CD4-positive, alpha-beta T cell treated with Interleukin-15 for 1 hour (primary cell): ENCODE measurements around the gene RBM5.

Experiments used
- DNase-seq: peaks from one replicate; pipeline ENCODE4 v3.0.0-alpha.2; 2020

Gene RBM5

DNA sequence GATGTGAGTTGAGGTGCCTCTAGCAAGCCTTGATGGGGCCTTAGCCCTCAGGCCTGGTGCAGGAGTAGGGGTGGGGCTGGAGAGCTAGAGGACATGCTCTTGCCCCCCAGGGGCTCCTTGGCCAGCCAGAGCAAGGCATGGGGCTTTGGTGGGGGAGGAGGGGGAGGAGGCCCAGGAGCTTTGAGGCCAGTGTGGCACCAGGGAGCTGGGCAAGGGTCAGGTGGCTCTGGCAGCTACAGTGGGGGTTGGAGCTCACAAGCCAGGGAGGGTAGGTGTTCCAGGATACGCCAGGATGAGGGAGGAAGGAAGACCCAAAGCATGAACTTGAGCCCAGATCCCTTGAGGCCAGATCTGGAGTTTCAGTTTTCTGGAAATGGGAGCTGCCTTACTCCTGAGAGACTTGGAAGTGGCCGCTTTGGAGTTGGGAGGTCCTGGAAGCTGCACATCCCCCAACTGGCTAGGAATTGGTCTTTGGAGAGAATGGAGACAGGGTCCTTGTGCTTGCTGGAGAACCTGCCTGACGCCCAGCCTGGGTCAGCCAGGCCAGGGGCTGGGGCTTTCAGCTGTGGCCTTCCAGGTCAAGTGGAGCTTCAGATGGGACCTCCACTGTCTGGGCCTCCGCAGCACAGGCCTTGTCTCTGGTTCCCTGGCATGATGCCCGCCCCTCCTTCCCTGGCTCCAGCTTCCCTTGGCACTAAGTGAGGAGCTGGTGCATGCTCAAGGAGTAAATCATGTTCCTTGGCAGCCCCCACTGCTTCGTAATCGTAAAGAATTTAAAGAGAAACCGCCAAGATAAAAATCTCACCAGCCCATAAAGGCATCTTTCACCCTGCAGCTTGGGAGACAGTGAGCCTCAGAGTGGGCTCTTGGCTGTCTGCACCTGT lies 75.1 kb downstream of the RBM5 start:
- no peak for DNase-seq

GRCh38 chr3:50164481-50164880 lies 75.8 kb downstream of the RBM5 start:
- DNase-seq: no peak

GRCh38 chr3:50164984-50165909 lies 76.5 kb downstream of the RBM5 start:
- DNase-seq: no peak

DNA sequence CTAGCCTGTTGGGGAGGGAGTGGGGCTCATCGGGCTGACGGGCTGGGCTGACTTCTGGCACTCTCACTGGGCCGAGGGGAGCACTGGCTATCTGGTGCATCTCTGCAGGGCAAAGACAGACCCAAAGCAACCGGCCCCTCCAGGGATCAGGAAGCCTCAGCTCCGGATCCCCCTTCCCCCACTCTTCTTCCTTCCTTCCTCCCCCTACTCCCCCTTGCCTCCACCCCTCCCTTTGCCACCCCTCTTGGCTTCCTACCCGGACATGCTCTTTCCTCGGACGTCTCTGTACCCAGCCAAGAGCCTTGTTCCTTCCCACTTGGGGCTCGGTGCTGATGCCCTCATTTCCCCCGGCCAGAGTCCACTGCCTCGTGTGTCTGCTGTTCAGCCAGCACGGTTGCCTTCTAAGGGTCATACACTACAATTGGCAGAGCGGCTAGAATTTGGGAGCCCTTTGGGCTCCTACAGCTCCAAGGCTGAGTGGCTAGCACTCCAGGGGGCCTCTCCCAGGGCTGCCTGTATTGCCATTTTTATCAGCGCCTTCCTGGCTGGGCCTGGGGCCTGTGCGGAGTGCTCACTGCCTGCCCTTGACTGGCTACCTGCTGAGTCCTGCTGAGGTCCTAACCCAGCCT lies 77.3 kb downstream of the RBM5 start:
- DNase-seq: no peak

DNA sequence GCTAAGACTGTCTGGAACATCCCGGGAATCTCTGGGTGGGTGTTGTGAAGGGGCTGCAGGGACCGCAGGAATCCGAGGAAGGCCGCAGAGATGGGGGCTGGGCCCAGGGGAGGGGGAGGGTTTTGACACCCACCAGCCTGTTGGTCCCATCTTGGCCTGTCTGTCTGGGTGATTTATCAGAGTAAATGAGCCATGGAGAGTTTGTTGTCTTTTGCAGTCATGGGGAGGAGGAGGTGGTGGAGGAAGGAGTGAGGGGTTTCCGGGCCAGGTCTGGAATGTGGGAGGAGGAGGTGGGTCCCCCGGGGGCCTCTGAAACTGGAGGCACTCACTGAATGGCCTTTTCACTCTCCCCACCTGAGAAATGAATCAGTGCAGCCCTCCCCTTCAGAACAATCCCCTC lies 77.9 kb downstream of the RBM5 start:
- no peak for DNase-seq

DNA sequence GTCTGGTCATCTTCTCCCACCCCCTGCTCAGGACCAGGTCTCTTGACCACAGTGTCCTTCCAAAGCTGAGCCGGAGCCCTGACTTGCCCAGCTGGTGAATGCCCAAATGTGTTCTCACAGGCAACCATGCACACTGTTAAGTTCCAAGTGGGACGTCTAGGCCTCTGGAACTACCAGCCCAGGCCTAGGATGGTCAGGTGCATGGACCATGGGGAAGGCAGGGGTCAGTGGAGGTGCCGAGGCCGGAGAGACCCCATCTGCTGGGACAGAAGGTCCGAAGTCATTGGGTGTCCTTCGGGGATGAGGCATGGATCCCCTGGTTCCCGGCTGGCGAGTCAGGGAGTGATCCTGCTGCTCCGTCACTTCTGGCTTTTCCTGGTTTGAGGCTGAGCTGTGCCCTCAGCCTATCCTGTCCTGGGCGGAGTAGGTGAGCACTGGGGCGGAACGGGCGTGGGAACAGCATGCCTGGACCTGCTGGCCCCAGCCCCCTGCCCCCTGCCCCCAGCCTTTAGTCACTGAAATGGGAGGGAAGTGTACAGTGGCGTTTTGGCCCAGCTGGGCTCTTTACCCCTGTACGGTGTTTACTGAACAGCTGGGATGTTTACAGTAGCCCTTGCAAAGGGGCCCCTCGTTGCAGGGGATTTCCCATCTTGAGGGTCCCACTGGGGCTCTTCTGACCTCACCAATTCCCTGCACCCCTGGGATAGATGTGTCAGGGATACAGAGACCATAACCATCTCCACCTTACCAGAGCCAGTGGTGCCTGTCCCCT lies 78.5 kb downstream of the RBM5 start:
- DNase-seq: no peak

DNA sequence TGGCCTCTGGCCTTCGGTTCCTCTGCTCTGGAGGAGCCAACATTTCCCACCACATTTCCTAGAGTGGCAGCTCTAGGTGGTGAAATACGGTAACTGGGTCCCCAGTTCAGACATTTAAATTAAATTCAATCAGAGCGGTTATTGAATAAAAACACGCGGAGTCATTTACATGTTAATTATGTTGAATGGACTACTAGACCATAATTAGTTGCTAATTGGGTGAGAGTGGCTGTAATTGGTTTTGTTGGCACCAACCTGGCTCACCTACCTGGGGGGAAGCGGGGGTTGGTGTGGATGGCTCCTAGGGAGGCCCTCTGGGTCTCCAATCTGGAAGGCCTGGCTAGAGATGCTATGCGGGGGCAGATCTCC lies 79.1 kb downstream of the RBM5 start:
- no peak for DNase-seq

DNA sequence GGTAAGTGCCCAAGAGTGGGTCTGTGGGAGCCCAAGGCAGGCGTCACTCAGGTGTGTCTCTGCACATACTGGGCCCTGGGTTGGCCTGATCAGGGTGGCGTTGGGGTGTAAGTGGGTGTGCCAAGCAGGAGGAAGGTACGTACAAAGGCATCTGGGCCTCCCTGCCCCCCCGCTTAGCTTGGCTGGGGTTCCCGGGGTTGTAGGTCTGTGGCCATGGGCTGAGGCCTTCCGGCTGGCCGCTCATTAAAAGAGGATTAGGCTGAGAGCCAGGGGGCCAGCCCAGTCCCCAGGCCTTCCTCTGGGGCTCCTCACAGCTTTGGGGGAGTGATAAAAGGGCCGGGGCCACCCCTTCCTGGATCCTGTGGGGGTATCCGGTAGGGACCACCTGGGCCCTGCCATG lies 79.7 kb downstream of the RBM5 start:
- DNase-seq: no peak
